ENCODE results near the gene GAPDH.
A peak's percentile ranks its signal among the peaks of the same experiment; 100 is the strongest.

The GAPDH gene

DNA sequence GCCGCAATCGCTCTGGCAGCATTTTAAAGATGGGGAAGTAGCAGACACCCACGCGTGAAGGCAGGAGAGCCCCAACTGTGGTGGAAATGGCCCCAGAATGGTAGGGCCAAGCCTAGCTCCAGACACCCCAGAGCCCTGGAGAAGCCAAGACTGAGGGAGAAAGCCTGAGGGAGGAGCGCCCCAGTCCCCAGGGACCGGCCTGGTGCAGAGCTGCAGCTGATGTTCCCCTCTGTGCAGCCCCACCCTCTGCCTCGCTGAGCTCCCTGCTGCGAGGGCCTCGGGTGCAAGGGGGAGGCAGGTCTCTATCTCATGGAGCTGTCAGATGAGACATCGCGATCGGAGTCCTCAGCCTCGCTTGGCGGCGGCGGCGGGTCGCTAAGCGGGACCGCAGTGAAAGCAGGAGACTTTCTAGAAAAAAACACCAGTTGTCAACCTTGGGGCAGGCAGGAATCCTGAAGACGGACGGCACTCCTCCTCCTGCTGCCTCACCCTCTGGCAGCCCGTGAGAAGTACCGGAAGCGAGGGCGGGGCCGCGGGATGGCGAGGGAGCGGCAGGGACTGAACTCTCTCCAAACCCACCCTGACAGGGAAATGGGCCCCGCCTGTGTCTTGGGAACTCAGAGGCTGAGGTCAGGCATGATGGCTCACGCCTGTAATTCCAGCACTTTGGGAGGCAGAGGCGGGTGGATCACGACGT, 6.0 kb downstream of the GAPDH start:
- TF ChIP-seq RAD21 (IDR thresholded peaks at IDR 0.05; ENCODE audit: low read depth) (peak; percentile 18; the same call in 1 of the 2 replicates), CEBPB (IDR thresholded peaks at IDR 0.05) (no peak), NFIC (IDR thresholded peaks at IDR 0.05) (no peak; the same call in 1 of the 2 replicates), CREB1 (IDR thresholded peaks at IDR 0.05; ENCODE audit: low read depth) (no peak), EP300 (IDR thresholded peaks at IDR 0.05; ENCODE audit: borderline replicate concordance) (peak; percentile 36; the same call in 1 of the 2 replicates), EGR1 (IDR thresholded peaks at IDR 0.05) (no peak), FOXM1 (IDR thresholded peaks at IDR 0.05; ENCODE audit: borderline replicate concordance, low read depth) (no peak), TEAD4 (IDR thresholded peaks at IDR 0.05) (peak; percentile 7; the same call in 1 of the 2 replicates), ZBTB7A (IDR thresholded peaks at IDR 0.05; ENCODE audit: low read depth) (peak; percentile 75), TAF1 (IDR thresholded peaks at IDR 0.05; ENCODE audit: low read depth) (peak; percentile 8; the same call in 1 of the 2 replicates), TCF12 (IDR thresholded peaks at IDR 0.05; ENCODE audit: low read depth) (peak; percentile 58; the same call in 1 of the 2 replicates)
- TF ChIP-seq, protein P1, sequence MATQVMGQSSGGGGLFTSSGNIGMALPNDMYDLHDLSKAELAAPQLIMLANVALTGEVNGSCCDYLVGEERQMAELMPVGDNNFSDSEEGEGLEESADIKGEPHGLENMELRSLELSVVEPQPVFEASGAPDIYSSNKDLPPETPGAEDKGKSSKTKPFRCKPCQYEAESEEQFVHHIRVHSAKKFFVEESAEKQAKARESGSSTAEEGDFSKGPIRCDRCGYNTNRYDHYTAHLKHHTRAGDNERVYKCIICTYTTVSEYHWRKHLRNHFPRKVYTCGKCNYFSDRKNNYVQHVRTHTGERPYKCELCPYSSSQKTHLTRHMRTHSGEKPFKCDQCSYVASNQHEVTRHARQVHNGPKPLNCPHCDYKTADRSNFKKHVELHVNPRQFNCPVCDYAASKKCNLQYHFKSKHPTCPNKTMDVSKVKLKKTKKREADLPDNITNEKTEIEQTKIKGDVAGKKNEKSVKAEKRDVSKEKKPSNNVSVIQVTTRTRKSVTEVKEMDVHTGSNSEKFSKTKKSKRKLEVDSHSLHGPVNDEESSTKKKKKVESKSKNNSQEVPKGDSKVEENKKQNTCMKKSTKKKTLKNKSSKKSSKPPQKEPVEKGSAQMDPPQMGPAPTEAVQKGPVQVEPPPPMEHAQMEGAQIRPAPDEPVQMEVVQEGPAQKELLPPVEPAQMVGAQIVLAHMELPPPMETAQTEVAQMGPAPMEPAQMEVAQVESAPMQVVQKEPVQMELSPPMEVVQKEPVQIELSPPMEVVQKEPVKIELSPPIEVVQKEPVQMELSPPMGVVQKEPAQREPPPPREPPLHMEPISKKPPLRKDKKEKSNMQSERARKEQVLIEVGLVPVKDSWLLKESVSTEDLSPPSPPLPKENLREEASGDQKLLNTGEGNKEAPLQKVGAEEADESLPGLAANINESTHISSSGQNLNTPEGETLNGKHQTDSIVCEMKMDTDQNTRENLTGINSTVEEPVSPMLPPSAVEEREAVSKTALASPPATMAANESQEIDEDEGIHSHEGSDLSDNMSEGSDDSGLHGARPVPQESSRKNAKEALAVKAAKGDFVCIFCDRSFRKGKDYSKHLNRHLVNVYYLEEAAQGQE (IDR thresholded peaks at IDR 0.05; ENCODE audit: low read depth) = no peak
- TF ChIP-seq, protein P2, sequence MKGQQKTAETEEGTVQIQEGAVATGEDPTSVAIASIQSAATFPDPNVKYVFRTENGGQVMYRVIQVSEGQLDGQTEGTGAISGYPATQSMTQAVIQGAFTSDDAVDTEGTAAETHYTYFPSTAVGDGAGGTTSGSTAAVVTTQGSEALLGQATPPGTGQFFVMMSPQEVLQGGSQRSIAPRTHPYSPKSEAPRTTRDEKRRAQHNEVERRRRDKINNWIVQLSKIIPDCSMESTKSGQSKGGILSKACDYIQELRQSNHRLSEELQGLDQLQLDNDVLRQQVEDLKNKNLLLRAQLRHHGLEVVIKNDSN (IDR thresholded peaks at IDR 0.05) = no peak
- TF ChIP-seq, protein P3, sequence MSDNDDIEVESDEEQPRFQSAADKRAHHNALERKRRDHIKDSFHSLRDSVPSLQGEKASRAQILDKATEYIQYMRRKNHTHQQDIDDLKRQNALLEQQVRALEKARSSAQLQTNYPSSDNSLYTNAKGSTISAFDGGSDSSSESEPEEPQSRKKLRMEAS (IDR thresholded peaks at IDR 0.05) = no peak; the same call in 1 of the 2 replicates

DNA sequence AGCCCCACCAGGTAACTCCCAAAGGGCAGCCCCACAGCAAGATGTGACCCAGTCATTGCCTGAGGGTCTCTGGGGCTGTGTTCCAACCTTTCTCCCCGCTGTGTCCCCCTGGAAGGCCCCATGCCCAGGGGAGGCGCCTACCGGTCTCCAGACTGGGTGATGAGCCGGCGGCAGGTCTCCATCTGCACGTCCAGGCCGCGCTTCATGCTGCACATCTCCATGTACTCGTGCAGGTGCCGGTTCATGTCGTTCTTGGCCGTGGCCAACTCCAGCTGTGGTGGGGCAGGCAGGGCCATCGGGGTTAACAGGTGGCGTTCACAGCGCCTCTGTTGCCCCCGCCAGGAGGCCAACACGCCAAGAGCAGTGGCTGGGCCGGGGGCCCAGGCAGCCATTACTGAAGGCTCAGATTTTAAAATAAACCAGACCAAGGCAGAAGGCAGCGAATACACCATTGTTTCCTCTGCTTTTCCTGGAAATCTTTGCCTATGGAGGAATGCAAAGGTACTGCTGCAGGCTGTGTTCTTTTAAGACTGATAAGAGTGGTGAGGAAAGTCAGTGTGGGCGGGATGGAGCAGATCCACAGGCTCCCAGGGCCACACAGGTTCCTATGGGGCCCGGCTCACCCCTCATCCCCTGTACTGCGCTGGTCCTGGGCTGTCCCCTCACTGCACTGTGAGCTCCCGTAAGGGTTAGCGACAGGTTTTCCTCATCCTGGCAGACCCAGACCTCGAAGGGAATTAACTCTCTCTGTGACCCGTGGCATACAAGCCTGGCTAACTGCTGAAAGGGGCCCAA, 7.3 kb downstream of the GAPDH start:
- no peak for TF ChIP-seq RAD21 (IDR thresholded peaks at IDR 0.05; ENCODE audit: low read depth)
- TF ChIP-seq, protein P3 (IDR thresholded peaks at IDR 0.05) = no peak

DNA sequence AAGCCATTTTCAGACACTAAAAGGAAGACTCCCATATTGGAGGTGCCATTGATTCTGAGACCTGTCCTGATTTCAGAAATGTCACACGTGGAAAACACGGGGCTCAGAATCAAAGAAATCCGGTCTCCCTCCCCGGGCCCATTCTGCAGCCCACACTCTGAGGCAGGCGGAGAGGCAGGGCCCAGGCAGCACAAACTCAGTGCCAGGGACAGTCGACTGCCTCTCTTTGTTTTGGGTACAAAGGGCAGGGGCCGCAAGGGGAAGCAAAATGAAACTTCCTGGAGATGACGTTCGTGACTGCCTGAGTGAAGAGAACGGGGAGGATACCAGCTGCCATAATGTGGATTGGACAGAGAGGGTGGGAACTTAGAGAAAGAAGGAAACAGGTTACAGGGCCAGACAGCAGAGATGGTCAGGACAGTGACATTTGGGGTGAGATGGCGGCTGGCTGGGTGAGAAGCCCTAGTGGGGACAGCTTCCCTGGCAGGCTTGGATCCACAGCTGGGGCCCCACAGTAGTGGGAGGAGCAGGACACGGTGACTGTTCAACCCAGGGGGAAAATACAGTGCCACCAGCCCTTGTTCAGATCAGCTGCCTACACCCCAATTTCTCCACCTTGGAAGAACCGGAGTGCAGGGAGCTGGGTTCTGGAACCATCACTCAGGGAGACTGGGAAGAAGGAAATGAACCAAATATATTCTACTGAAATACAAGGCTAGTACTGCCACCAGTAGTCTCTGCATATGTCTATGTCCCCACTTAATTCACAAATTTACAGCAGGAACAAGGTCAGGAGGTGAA, 8.1 kb downstream of the GAPDH start:
- TF ChIP-seq YY1 (IDR thresholded peaks at IDR 0.05; ENCODE audit: low read depth) (no peak), TAF1 (IDR thresholded peaks at IDR 0.05; ENCODE audit: low read depth) (no peak), ZBTB7A (IDR thresholded peaks at IDR 0.05; ENCODE audit: low read depth) (no peak), FOXM1 (IDR thresholded peaks at IDR 0.05; ENCODE audit: borderline replicate concordance, low read depth) (no peak), EGR1 (IDR thresholded peaks at IDR 0.05) (no peak), NFIC (IDR thresholded peaks at IDR 0.05) (no peak), TEAD4 (IDR thresholded peaks at IDR 0.05) (no peak), CREB1 (IDR thresholded peaks at IDR 0.05; ENCODE audit: low read depth) (no peak), CEBPB (IDR thresholded peaks at IDR 0.05) (no peak), TCF12 (IDR thresholded peaks at IDR 0.05; ENCODE audit: low read depth) (no peak), EP300 (IDR thresholded peaks at IDR 0.05; ENCODE audit: borderline replicate concordance) (no peak), RAD21 (IDR thresholded peaks at IDR 0.05; ENCODE audit: low read depth) (no peak)
- TF ChIP-seq, protein P1 (IDR thresholded peaks at IDR 0.05; ENCODE audit: low read depth) = no peak
- TF ChIP-seq, protein P2 (IDR thresholded peaks at IDR 0.05) = no peak
- TF ChIP-seq, protein P3 (IDR thresholded peaks at IDR 0.05) = no peak

DNA sequence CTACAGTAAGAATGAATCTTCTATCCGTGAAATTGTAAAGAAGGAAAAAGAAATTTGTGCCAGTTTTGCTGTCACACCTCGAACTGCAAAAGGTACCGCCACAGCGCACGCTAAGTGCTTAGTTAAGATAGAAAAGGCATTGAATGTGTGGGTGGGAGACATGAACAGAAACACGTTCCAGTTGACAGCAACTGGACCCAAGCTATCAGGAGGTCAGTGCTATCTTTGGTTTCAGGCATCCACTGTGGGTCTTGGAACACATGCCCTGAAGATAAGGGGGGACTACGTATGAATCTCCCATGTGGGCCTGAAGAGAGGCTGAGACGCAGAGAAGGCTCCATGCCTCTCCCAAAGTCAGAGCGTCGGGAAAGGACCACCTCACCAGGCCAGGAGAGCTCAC, 11.7 kb downstream of the GAPDH start:
- TF ChIP-seq CEBPB (IDR thresholded peaks at IDR 0.05) (no peak), TAF1 (IDR thresholded peaks at IDR 0.05; ENCODE audit: low read depth) (no peak), FOXM1 (IDR thresholded peaks at IDR 0.05; ENCODE audit: borderline replicate concordance, low read depth) (no peak), NFIC (IDR thresholded peaks at IDR 0.05) (no peak)
- TF ChIP-seq, protein P1 (IDR thresholded peaks at IDR 0.05; ENCODE audit: low read depth) = no peak
